SU-DHL-6 (cell line): ENCODE measurements around the gene FOXP2.

ENCODE experiments used
- CTCF ChIP-seq: fragments of 200-600 bp; sonication (generic); IDR thresholded peaks from one replicate; pipeline ENCODE4 v1.5.1; 2017; ENCODE audit warnings: antibody characterized with exemption, mild to moderate bottlenecking, low read length, moderate library complexity; ENCODE audit not compliant: insufficient read depth, poor library complexity, severe bottlenecking
- EZH2phosphoT487 ChIP-seq: fragments of 200-600 bp; sonication (generic), shearing (Covaris generic); conservative IDR thresholded peaks from 2 replicates; pipeline ENCODE4 v1.6.1; 2018; ENCODE audit warnings: mild to moderate bottlenecking, antibody characterized with exemption, low read length, moderate library complexity, mixed read lengths

GRCh38 chr7:114629762-114630161, 215.1 kb downstream of the FOXP2 start:
- TF ChIP-seq EZH2phosphoT487 (no peak), CTCF (no peak)
